GM12878 (cell line): ENCODE results near the gene BRD3. TPM values are rescaled to one million over a fixed set of nuclear protein-coding genes. Genes with fewer than 3 reads are reported as not detected.
A peak's percentile ranks its signal among the peaks of the same experiment; 100 is the strongest.

Experiments used
- ATAC-seq: fragments of 200-7000 bp; cut with Tn5 transposase; 3 replicates; pipeline ENCODE4 v1.9.1; 2020; ENCODE audit warnings: mild to moderate bottlenecking, moderate library complexity
- BruUV-seq: library from RNA; stranded (reverse); fragments of 400-500 nt; replicated peaks from 2 replicates; lab custom pipeline; 2021; lab: Mats Ljungman, UMichigan
- CTCF ChIA-PET: fragments of 300-600 bp; sonication (Branson Sonifier 250); formaldehyde crosslinking; extraction: SDS; loops from one replicate; lab custom pipeline; 2021; ENCODE audit warnings: inconsistent platforms; lab: Yijun Ruan, JAX
- POLR2A ChIA-PET: fragments of 350-600 bp; formaldehyde crosslinking; extraction: SDS; loops from one replicate; lab custom pipeline; 2021; ENCODE audit warnings: inconsistent platforms; lab: Charles Lee
- RAD21 ChIA-PET: fragments of 300-600 bp; sonication (Branson Sonifier 250); formaldehyde crosslinking; loops from one replicate; lab custom pipeline; 2023; ENCODE audit warnings: antibody characterized with exemption; ENCODE audit not compliant: unreplicated experiment; lab: Charles Lee
- SMC1A ChIA-PET: fragments of 300-600 bp; sonication (Branson Sonifier 250); formaldehyde crosslinking; loops from one replicate; lab custom pipeline; 2023; ENCODE audit not compliant: unreplicated experiment, uncharacterized antibody; lab: Charles Lee
- DNase-seq: peaks from one replicate; pipeline ENCODE4 v3.0.0-alpha.2; 2011; ENCODE audit warnings: low read depth, low spot score
- FAIRE-seq: peaks from 3 replicates; lab custom pipeline; 2011; peaks lifted over from hg19 to GRCh38; lab: Jason Lieb, UNC
- H2AFZ ChIP-seq: 2 replicates; pipeline ENCODE4 v1.6.0; 2011; ENCODE audit warnings: low read depth, low read length, control low read depth; ENCODE audit not compliant: control insufficient read depth
- H3K27ac ChIP-seq: 2 replicates; pipeline ENCODE4 v1.5.1; 2011; ENCODE audit warnings: control low read depth; ENCODE audit not compliant: control insufficient read depth, insufficient read depth
- H3K27me3 ChIP-seq, 2 experiments: replicated peaks in 1 of 2; 2 replicates each; pipeline versions ENCODE4 v1.6.0 to v1.6.1; 2011; ENCODE audit warnings: low read length in 1 of 2; ENCODE audit not compliant: control insufficient read depth in 2 of 2, insufficient read depth in 2 of 2
- H3K36me3 ChIP-seq, 2 experiments: 2 replicates each; pipeline ENCODE4 v1.5.1; 2011; ENCODE audit warnings: low read length in 1 of 2; ENCODE audit not compliant: control insufficient read depth in 2 of 2, insufficient read depth in 2 of 2
- H3K4me1 ChIP-seq: 2 replicates; pipeline ENCODE4 v1.6.1; 2011; ENCODE audit warnings: mild to moderate bottlenecking, low read length, moderate library complexity, mixed read lengths; ENCODE audit not compliant: control insufficient read depth, insufficient read depth
- H3K4me2 ChIP-seq: 2 replicates; pipeline ENCODE4 v1.6.0; 2011; ENCODE audit warnings: control low read depth; ENCODE audit not compliant: control insufficient read depth, insufficient read depth
- H3K4me3 ChIP-seq: fragments of 200-600 bp; sonication (generic); 2 replicates; pipeline ENCODE4 v1.5.1; 2016
- H3K79me2 ChIP-seq: 2 replicates; pipeline ENCODE4 v1.6.0; 2011; ENCODE audit warnings: low read length; ENCODE audit not compliant: control insufficient read depth, insufficient read depth
- H3K9ac ChIP-seq: 2 replicates; pipeline ENCODE4 v1.8.0; 2011; ENCODE audit warnings: low read length, control low read depth, mixed read lengths; ENCODE audit not compliant: control insufficient read depth, insufficient read depth
- H3K9me3 ChIP-seq: replicated peaks from 3 replicates; pipeline ENCODE4 v1.5.1; 2011; ENCODE audit warnings: mild to moderate bottlenecking, low read length; ENCODE audit not compliant: control insufficient read depth, insufficient read depth
- H4K20me1 ChIP-seq: 2 replicates; pipeline ENCODE4 v1.6.0; 2011; ENCODE audit not compliant: control insufficient read depth, insufficient read depth
- ASH2L ChIP-seq: fragments of 300-600, 200-600 bp; sonication (generic); IDR thresholded peaks from 2 replicates; pipeline ENCODE4 v1.6.1; 2017; ENCODE audit warnings: low read depth, mild to moderate bottlenecking, borderline replicate concordance
- ATF7 ChIP-seq: fragments of 450-650 bp; IDR thresholded peaks from 2 replicates; pipeline ENCODE4 v1.6.1; 2016; ENCODE audit warnings: low read depth, mild to moderate bottlenecking
- DPF2 ChIP-seq: fragments of 450-650 bp; IDR thresholded peaks from 2 replicates; pipeline ENCODE4 v1.6.1; 2017; ENCODE audit warnings: mild to moderate bottlenecking
- EP300 ChIP-seq, 2 experiments: fragments of 150-350 bp in 1 of 2; IDR thresholded peaks; 2 replicates each; pipeline ENCODE4 v1.6.1; 2011 to 2012; ENCODE audit warnings: low read depth in 2 of 2, low read length in 2 of 2, borderline replicate concordance in 1 of 2, improper control_type of control experiment in 1 of 2, inconsistent platforms in 1 of 2; ENCODE audit not compliant: control insufficient read depth in 1 of 2
- HCFC1 ChIP-seq: fragments of 150-350 bp; IDR thresholded peaks from 2 replicates; pipeline ENCODE4 v1.6.1; 2014; ENCODE audit warnings: low read length
- HDGF ChIP-seq: fragments of 450-650 bp; IDR thresholded peaks from 2 replicates; pipeline ENCODE4 v1.6.1; 2016; ENCODE audit warnings: antibody characterized with exemption
- PAX5 ChIP-seq: IDR thresholded peaks from 2 replicates; pipeline ENCODE4 v1.6.1; 2011; ENCODE audit warnings: low read depth, low read length, borderline replicate concordance
- RB1 ChIP-seq: fragments of 450-650 bp; formaldehyde crosslinking; IDR thresholded peaks from 2 replicates; pipeline ENCODE4 v1.6.1; 2017; ENCODE audit warnings: mild to moderate bottlenecking, borderline replicate concordance
- SP1 ChIP-seq: IDR thresholded peaks from one replicate; pipeline ENCODE4 v1.6.1; 2011; ENCODE audit warnings: low read depth, low read length
- TCF12 ChIP-seq: IDR thresholded peaks from 2 replicates; pipeline ENCODE4 v1.6.1; 2011; ENCODE audit warnings: low read depth, mild to moderate bottlenecking, low read length
- YY1 ChIP-seq: IDR thresholded peaks from 2 replicates; pipeline ENCODE4 v1.6.1; 2011; ENCODE audit warnings: low read depth, mild to moderate bottlenecking, low read length
- WGBS: methylation state at CpG from one replicate; pipeline ENCODE4 v1.1.6; 2016; ENCODE audit warnings: low lambda C conversion rate; ENCODE audit not compliant: insufficient replicate concordance, insufficient coverage; ENCODE audit errors: missing lambda C conversion rate; 5-methylcytosine and 5-hydroxymethylcytosine counted together
- in situ Hi-C: fragments of 300-500 bp; cut with MboI; formaldehyde crosslinking; loops from 9 replicates; pipeline ENCODE4 v1.14.3; 2018; ENCODE audit warnings: mixed read lengths
- intact Hi-C: fragments of 100-400 bp; cut with micrococcal nuclease; formaldehyde crosslinking; loops from one replicate; pipeline ENCODE4 v1.14.2; 2022; ENCODE audit not compliant: unreplicated experiment
- polyA plus RNA-seq, 11 experiments: library from polyadenylated mRNA; depleted of rRNA in 4 of 11; unstranded in 6 of 11; stranded (reverse) in 5 of 11; fragments of >200 nt; fragmentation: Nextera tagmentation in 4 of 11; fragmentation: Illumina TruSeq in 1 of 11; extraction: Ambion mirVana in 4 of 11; extraction: Trizol in 1 of 11; gene quantifications; 1 replicate in 1 of 11; 2 replicates in 10 of 11; pipeline versions ENCODE4 v1.2.1 to v1.2.3, GENCODE V29; 2011 to 2016; ENCODE audit warnings: inconsistent platforms in 2 of 11, missing spikeins in 2 of 11, low read depth in 1 of 11
- total RNA-seq, 4 experiments: library from RNA; depleted of rRNA in 3 of 4; stranded (reverse); fragments of >200 nt in 3 of 4; fragmentation: Illumina TruSeq in 1 of 4; extraction: Trizol in 1 of 4; gene quantifications; 2 replicates each; pipeline versions ENCODE4 v1.2.1 to v1.2.3, GENCODE V29; 2013 to 2021
- TF ChIP-seq, protein P1 (sequence below): fragments of 450-650 bp; IDR thresholded peaks from 2 replicates; pipeline ENCODE4 v1.6.1; 2016; ENCODE audit warnings: mild to moderate bottlenecking
- TF ChIP-seq, protein P2 (sequence below): fragments of 450-650 bp; IDR thresholded peaks from 2 replicates; pipeline ENCODE4 v1.6.1; 2017; ENCODE audit warnings: borderline replicate concordance
- TF ChIP-seq, protein P3 (sequence below): fragments of 450-650 bp; IDR thresholded peaks from 2 replicates; pipeline ENCODE4 v1.6.1; 2017; ENCODE audit warnings: antibody characterized with exemption, mild to moderate bottlenecking, moderate library complexity

The BRD3 gene
- total and polyA plus RNA-seq, 10 of the 15 experiments (the other 5 are each of a cell fraction or from before 2014, with no cell fraction given) = 0.53 to 20.8 (median 4.8) TPM

DNA sequence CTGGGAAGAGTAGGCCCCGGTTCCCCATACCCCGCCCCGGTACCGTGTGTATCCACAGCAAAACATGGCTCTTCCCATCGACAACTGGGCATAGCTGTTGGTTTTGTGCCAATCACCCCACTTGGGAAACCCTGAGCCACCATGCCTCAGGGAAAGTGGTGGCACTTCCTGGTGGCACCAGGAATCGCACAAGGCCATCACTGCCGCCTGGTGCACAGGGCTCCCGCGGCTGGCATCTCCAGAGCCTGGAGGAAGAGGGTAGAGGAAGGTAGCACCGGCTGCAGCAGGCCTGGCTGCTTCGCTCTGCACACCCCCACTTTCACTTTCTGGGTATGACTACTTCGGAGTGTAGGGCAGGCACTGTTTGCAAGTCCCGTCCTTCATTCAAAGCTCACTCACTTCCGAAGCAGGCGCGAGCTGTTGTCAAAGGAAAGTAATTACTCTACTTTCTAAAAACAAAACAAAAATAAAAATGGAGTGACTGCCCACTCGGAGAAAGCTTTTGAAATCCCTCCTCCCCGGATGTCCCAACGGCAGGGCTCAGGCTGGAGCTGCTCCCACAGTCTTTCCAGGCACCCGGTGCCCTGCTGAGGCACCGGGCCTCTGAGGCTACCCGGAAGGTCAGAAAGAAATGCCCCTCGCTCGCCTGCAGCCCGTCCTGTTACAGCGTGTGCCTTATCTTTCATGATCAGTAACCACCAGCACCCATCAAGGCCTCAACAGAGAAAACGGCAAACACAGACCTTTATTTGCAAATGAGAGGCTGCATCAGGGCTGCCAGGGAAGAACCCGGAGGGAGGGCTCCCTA, 2.0 kb downstream of the BRD3 start:
- under 1% methylated on average over 28 of the region's 28 CpGs for WGBS
- ChIA-PET SMC1A (interaction anchor here (0.6 to 1.1 kb wide), 3 partner anchors 32 to 77 kb away, joined by 3 to 4 read pairs (median 3); partner anchors contain the start of gene BRD3OS), POLR2A (interaction anchor here (0.5 to 1.6 kb wide), 2 partner anchors 40 to 93 kb away, joined by 3 to 5 read pairs; partner anchors contain the start of gene BRD3OS), CTCF (interaction anchor here (0.7 to 1.5 kb wide), 2 partner anchors 10 to 26 kb away, joined by 5 to 8 read pairs; no protein-coding TSS in a partner anchor), RAD21 (interaction anchor here (0.6 to 1.3 kb wide), 3 partner anchors 41 to 72 kb away, joined by 3 to 7 read pairs (median 4); partner anchors contain the start of gene BRD3OS)
- BruUV-seq = TSS peak; percentile 81
- peaks cover 5% of the 10 kb centered on the region for H4K20me1 ChIP-seq
- H3K9ac ChIP-seq = peak overlapping the region; percentile 94
- H3K9me3 ChIP-seq = no peaks in the 10 kb centered on the region
- peak; percentile 53 for DNase-seq
- H3K4me2 ChIP-seq = peak overlapping the region; percentile 83
- in situ Hi-C loops = no loop called here
- no peaks in the 10 kb centered on the region for H3K36me3 ChIP-seq
- peak; percentile 98 for FAIRE-seq
- intact Hi-C loops = no loop called here
- H3K27ac ChIP-seq = peak overlapping the region; percentile 82
- H3K79me2 ChIP-seq = peaks cover 34% of the 10 kb centered on the region
- peak overlapping the region; percentile 36; the same call in 1 of the 2 replicates for H2AFZ ChIP-seq
- H3K4me3 ChIP-seq = peak overlapping the region; percentile 93
- peaks cover 3% of the 10 kb centered on the region in 2 experiments; a peak in 2 of 4 replicates for H3K27me3 ChIP-seq
- peak; percentile 80 for ATAC-seq
- peaks cover 8% of the 10 kb centered on the region for H3K4me1 ChIP-seq
- peak; percentile 51; the same call in 1 of the 2 replicates for TF ChIP-seq YY1
- TF ChIP-seq, protein P1, sequence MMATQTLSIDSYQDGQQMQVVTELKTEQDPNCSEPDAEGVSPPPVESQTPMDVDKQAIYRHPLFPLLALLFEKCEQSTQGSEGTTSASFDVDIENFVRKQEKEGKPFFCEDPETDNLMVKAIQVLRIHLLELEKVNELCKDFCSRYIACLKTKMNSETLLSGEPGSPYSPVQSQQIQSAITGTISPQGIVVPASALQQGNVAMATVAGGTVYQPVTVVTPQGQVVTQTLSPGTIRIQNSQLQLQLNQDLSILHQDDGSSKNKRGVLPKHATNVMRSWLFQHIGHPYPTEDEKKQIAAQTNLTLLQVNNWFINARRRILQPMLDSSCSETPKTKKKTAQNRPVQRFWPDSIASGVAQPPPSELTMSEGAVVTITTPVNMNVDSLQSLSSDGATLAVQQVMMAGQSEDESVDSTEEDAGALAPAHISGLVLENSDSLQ = peak; percentile 64
- TF ChIP-seq ASH2L = no peak
- TF ChIP-seq RB1 = no peak
- TF ChIP-seq DPF2 = 0 out of 2 replicates have a peak, but pooled peaks have one; percentile 46
- 0 out of 2 replicates have a peak, but pooled peaks have one; percentile 10 for TF ChIP-seq ATF7
- TF ChIP-seq, protein P2, sequence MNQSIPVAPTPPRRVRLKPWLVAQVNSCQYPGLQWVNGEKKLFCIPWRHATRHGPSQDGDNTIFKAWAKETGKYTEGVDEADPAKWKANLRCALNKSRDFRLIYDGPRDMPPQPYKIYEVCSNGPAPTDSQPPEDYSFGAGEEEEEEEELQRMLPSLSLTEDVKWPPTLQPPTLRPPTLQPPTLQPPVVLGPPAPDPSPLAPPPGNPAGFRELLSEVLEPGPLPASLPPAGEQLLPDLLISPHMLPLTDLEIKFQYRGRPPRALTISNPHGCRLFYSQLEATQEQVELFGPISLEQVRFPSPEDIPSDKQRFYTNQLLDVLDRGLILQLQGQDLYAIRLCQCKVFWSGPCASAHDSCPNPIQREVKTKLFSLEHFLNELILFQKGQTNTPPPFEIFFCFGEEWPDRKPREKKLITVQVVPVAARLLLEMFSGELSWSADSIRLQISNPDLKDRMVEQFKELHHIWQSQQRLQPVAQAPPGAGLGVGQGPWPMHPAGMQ = no peak
- TF ChIP-seq EP300 (IDR thresholded peaks at IDR 0.05; ENCODE audit: borderline replicate concordance in 1 of 2, control insufficient read depth in 1 of 2, low read depth in 2 of 2, low read length in 2 of 2) = 0 out of 4 replicates have a peak, but pooled peaks of 1 of the 2 experiments have one; percentile 31
- TF ChIP-seq SP1 = no peak
- TF ChIP-seq PAX5 = 0 out of 2 replicates have a peak, but pooled peaks have one; percentile 33
- 0 out of 2 replicates have a peak, but pooled peaks have one; percentile 33 for TF ChIP-seq HDGF
- TF ChIP-seq, protein P3, sequence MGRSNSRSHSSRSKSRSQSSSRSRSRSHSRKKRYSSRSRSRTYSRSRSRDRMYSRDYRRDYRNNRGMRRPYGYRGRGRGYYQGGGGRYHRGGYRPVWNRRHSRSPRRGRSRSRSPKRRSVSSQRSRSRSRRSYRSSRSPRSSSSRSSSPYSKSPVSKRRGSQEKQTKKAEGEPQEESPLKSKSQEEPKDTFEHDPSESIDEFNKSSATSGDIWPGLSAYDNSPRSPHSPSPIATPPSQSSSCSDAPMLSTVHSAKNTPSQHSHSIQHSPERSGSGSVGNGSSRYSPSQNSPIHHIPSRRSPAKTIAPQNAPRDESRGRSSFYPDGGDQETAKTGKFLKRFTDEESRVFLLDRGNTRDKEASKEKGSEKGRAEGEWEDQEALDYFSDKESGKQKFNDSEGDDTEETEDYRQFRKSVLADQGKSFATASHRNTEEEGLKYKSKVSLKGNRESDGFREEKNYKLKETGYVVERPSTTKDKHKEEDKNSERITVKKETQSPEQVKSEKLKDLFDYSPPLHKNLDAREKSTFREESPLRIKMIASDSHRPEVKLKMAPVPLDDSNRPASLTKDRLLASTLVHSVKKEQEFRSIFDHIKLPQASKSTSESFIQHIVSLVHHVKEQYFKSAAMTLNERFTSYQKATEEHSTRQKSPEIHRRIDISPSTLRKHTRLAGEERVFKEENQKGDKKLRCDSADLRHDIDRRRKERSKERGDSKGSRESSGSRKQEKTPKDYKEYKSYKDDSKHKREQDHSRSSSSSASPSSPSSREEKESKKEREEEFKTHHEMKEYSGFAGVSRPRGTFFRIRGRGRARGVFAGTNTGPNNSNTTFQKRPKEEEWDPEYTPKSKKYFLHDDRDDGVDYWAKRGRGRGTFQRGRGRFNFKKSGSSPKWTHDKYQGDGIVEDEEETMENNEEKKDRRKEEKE = no peak
- no peak for TF ChIP-seq HCFC1
- peak; percentile 75 for TF ChIP-seq TCF12
